ENCODE data around the gene FHIT.

The FHIT gene

GRCh38 chr3:59798372-59799086, 1452.7 kb downstream of the FHIT start:
- DNase-seq: no peak

- DNase-seq: no peak
These were observed 1453.7 kb downstream of the FHIT start for GRCh38 chr3:59797533-59797932.

- DNase-seq: no peak
These were observed 1454.8 kb downstream of the FHIT start for GRCh38 chr3:59796456-59796855.

- no peak for DNase-seq
These were observed 1455.5 kb downstream of the FHIT start for GRCh38 chr3:59795756-59796155.

- DNase-seq: no peak
These were observed 1457.3 kb downstream of the FHIT start for GRCh38 chr3:59793976-59794375.

- DNase-seq: no peak
These were observed 1459.4 kb downstream of the FHIT start for GRCh38 chr3:59791774-59792308.

- DNase-seq: no peak
These were observed 1461.0 kb downstream of the FHIT start for GRCh38 chr3:59790241-59790640.

GRCh38 chr3:59788801-59789200, 1462.5 kb downstream of the FHIT start:
- DNase-seq: no peak

GRCh38 chr3:59788133-59788532, 1463.1 kb downstream of the FHIT start:
- DNase-seq: no peak

- DNase-seq: no peak
These were observed 1464.9 kb downstream of the FHIT start for GRCh38 chr3:59786374-59786773.

GRCh38 chr3:59784164-59784563, 1467.1 kb downstream of the FHIT start:
- no peak for DNase-seq

- DNase-seq: peak; percentile 3
These were observed 1467.7 kb downstream of the FHIT start for GRCh38 chr3:59783468-59783988.

GRCh38 chr3:59782664-59783063, 1468.6 kb downstream of the FHIT start:
- DNase-seq: no peak

- DNase-seq: no peak
These were observed 1471.0 kb downstream of the FHIT start for GRCh38 chr3:59780209-59780608.

- no peak for DNase-seq
These were observed 1472.0 kb downstream of the FHIT start for GRCh38 chr3:59779260-59779659.

- DNase-seq: no peak
These were observed 1473.6 kb downstream of the FHIT start for GRCh38 chr3:59777667-59778077.

- DNase-seq: no peak
These were observed 1474.2 kb downstream of the FHIT start for GRCh38 chr3:59777066-59777465.

- no peak for DNase-seq
These were observed 1475.4 kb downstream of the FHIT start for GRCh38 chr3:59775761-59776325.

GRCh38 chr3:59775106-59775505, 1476.1 kb downstream of the FHIT start:
- no peak for DNase-seq

GRCh38 chr3:59774634-59775033, 1476.6 kb downstream of the FHIT start:
- no peak for DNase-seq

- DNase-seq: no peak
These were observed 1477.3 kb downstream of the FHIT start for GRCh38 chr3:59774000-59774399.

- peak; percentile 66 for DNase-seq
These were observed 1478.5 kb downstream of the FHIT start for GRCh38 chr3:59772416-59773408.

GRCh38 chr3:59771768-59772181, 1479.5 kb downstream of the FHIT start:
- no peak for DNase-seq

All from central memory CD4-positive, alpha-beta T cell (primary cell).